ENCODE measurements around the gene UQCC3.
"Not testable (repeated sequence)": the region's sequence is repeated elsewhere in the genome, so short reads cannot be mapped to it uniquely, and the experiment has no call there.

The UQCC3 gene, protein sequence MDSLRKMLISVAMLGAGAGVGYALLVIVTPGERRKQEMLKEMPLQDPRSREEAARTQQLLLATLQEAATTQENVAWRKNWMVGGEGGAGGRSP

DNA sequence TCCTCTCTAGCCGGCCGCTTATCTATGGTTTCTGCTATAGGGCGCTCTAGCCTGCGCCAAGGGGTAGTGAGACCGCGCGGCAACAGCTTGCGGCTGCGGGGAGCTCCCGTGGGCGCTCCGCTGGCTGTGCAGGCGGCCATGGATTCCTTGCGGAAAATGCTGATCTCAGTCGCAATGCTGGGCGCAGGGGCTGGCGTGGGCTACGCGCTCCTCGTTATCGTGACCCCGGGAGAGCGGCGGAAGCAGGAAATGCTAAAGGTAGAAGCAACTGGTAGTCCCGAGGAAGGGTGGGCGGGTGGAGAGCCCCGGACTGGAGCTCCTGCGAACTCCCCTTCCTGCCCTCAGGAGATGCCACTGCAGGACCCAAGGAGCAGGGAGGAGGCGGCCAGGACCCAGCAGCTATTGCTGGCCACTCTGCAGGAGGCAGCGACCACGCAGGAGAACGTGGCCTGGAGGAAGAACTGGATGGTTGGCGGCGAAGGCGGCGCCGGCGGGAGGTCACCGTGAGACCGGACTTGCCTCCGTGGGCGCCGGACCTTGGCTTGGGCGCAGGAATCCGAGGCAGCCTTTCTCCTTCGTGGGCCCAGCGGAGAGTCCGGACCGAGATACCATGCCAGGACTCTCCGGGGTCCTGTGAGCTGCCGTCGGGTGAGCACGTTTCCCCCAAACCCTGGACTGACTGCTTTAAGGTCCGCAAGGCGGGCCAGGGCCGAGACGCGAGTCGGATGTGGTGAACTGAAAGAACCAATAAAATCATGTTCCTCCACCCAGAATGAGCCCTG lies at the start of gene UQCC3, which contains the start of gene LBHD1:
UQCC3 (plus strand) TSS at position 66 of the 782 bp plus-strand sequence; CDS start at position 139, 73 bp downstream.
LBHD1 (minus strand) TSS at position 660 of the 782 bp plus-strand sequence. CDS start 2,236 bp downstream, outside the sequence.
- DNase-seq, result peak; percentile 64 to 85

DNA sequence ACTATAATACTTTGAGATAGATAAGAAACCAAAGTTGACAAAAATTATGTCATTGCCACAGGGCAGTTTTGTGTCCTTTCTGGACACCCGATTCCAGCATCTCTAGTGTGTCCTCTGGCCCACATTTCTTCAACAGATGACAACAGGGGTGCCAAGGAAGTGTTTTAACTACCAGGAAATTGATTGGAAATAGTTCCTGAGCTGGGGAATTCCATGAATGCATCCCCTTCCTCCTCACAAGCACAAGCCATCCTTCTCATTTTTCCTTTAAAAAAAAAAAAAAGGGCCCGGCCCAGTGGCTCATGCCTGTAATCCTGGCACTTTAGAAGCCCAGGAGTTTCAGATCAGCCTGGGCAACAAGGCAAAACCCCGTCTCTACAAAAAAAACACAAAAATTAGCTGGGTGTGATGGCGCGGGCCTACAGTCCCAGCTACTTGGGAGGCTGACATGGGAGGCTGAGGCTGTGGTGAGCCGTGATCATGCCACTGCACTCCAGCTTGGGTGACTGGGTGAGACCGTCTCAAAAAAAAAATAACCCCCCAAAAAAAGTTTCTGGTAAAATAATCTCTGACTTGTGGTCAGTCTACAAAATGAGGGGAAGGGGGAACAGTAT lies 48.9 kb upstream of the UQCC3 start:
- DNase-seq, result no peak

DNA sequence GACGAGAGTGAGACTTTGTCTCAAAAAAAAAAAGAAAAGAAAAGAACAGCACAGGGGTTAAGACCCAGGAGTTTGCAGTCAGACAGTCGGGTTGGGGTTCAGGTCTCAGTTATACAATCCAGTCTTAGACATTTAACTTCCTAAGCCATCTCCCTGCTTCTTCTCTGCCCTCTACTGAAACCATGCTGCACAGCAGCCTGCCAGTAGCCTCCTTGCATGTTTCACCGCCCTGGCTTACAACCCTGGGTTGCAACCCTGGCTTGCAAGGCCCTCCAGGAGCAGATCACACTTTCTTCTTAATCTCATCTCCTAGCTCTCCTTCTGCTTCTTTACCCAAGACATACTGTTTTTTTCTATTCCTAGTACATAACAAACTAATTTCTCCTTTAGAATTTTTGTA lies 43.8 kb upstream of the UQCC3 start:
- DNase-seq, result no peak

DNA sequence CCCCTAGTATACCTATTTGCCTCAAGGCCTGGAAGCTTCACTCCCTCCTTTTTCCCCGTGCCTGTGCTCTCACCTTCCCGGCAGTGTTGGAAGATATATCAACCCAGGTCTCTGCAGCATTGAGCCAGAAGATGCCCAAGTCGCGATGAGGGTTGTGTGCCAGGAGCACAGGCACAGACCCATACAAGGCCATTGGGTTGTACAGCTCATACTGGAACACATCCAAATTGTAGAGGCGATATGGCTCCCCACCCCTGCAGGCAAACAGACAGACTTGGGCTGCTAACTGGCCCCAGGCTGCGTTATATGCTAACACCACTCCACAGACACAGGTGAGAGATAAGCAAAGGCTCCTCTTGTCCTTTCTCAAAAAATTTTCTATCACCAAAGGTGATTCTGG lies 39.0 kb upstream of the UQCC3 start:
- no peak for DNase-seq

DNA sequence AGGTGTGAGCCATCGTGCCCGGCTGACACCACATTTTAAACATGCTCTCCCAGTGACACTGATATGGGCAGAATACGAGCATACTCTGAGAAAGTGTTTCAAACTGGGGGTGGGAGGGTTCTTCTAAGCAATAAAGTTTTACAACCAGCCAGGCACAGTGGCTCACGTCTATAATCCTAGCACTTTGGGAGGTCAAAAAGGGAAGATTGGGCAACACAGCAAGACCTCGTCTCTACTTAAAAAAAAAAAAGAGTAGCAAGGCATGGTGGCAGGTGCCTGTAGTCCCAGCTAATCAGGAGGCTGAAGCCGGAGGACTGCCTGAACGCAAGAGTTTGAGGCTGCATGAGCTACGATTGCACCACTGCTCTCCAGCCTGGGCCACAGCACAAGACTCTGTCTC lies 27.3 kb upstream of the UQCC3 start:
- DNase-seq, result no peak

DNA sequence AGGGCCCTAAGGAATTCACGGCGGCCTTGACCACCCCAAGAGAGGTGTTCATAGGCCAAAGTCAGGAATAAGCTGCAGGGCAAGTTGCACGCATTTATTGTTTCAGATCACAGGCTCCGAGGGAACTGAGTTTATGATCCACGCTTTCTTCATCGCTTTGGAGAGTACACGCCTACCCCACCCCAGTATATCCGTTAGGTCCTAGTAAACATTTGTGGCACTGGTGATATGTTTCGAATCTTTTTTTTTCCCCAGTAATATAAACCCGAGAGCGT lies 25.9 kb upstream of the UQCC3 start:
- DNase-seq, result no peak

DNA sequence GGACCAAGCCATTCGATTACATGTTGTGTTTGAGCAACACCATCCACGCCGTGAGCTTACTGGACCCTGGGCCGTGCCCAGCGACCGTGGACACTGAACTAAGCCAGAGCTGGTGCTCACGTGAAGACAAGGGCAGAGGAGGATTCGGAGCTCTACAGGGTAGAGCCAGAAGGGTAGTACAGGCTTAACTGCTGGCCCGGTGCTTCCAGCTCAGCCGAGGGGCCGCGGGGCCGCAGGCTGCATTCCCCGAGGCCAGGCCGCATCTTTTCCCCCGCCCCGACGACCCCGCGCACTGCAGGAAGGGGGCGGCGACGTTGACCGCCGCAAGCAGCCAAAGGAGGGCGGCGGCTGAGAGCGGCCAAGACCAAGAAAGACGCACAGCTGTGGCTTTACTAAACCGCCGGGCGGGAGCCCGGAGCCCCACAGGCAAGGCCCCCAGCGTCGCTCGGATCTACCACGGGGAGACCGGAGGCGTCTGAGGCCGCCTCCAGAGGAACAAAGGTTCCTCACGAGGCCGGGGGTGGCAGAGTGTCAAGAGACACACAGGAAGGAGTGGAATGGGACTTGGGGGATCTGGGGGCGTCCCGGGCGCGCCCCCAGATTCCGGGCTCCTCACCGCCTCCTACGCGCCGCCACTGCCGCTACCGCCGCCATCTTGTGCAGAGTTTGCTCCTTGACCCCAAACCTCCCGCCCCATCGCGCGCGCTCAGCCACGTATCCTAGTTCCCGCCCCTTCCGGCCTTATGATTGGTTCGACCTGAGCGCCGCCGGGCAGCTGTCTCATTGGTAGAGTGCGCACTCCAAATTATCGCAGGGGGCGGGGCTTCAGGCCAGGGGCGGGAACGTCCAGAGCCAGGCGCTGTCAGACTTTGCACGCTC lies 25.3 kb upstream of the UQCC3 start, which contains the start of gene GANAB:
GANAB (minus strand) TSS at position 668 of the 879 bp plus-strand sequence; CDS start at position 654, 14 bp downstream.
- DNase-seq, result peak; percentile 92 to 96

DNA sequence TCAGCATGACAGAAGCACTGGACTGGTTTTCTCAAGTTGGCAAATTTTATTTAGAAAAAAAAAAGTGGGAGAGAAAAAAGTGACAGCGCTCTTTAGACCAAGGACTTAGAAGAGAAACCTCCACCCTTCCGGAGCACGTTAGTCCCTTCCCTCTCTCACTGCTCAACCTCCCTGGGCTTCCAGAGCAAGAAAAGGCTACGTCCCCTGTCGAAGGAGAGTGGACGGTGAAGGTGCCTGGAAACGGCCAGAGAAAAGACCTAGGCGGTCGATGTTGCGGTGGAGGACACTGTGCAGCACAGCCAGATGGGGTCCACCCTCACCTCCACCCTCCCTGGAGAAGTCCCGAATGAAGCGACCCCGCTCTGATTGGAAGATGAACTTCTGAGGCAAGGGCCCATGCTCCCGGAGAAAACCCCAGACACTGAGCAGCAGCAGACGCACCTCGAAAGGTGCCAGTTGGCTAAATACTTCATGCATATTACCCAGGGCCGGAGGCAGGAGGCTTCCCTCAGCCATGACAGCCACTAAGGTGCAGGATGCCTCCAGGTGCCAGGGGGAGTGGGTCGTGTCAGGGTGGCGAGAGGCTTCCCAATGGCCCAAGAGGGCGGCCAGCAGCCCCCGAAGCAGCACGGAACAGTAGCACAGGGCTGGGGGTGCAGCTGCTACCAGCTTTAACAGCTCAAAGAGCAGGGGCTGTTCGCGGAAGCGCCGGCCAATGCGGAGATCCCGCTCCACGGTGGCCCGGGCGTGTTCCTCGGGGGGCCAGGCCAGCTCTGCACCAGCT lies 24.5 kb upstream of the UQCC3 start:
- DNase-seq, result no peak

DNA sequence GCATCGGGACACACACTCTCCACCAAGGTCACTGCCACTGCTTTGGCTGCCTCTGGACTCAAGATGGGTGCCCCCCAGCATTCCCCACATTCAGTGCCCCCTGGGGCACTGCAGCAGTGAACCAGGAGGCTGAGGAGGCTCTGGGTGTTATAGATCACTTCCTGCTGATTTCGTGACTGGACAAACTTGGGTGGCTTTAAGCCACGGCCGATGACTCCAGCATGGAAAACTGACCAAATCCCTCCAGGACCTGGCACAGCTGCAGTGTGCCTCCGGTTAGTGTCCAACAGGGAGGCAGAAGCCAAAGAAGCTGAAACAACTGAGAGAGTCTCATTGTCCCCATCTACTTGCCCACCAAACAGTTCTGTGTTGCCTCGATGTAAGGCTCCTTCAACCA lies 23.9 kb upstream of the UQCC3 start:
- DNase-seq, result no peak

DNA sequence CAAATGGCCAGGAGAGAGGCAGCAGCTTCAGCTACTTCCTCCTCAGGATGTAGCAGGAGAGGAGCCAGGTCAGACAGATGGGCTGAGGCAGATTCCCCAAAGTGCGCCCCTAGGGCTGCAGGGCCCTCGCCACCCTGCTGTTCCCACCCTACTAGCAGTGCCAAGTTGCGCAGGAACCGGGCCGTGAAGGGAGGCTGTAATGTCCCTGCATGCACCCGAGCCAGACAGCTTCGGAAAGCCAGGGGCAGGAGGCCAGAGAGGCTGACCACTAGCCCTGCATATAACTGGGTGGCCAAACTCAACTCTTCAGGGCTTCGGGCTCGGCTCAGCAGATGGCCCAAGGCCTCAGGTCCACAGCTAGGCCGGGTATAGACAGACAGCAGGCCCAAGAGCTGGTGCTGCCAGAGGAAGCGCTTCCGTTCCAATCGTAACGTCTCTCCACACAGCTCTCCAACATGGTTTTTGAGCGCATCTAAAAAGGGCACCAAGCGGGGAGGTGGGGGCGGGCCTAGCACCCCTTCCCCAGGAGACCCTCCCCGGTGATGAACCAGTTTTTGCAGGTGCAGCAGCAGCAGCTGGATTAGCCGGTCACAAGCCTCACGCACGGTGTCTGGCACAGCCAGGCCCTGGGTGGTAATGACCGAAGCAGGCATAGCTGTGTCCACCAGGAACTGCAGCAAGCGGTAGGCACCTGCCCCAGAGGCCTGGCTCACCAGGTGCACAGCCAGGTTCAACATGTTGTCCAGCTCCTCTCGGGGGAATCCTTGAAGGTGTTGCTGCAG lies 23.1 kb upstream of the UQCC3 start:
- DNase-seq, result no peak

DNA sequence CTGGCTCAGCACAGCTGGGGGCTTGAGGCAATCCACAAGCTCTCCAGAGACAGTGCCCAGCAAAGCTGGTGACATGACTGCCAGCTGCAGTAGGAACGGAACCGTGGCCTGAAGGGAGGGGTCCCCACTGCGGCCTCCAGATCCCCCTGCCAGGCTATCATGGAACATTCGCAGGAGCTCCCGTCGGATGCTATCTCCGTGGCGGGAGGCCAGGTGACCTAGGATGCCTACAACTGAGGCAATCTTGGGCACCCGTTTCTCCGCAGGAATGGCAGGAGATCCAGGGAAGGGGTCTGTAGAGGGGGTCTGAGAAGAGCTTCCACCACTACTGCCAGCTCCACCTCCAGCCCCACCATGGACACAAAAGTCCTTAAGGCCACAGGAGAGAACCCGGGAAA lies 22.5 kb upstream of the UQCC3 start:
- no peak for DNase-seq

DNA sequence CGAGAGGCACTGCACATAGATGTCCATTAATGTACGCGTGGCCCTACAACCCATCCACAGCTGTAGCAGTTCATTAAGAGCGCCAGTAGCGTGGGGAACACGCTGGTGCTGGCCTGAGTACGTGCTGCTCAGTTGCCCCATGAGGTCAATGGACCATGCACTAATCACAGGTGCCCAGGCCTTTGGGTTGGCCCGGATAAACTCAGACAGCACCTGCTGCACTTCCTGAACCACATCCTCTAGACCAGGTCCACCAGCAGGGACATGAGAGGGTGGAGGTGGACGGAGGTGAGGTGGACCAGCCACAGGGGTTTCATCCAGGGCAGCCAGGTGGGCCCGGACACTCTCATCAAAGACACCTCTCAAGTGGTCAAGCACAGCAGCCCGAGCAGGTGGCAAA lies 22.0 kb upstream of the UQCC3 start:
- no peak for DNase-seq

DNA sequence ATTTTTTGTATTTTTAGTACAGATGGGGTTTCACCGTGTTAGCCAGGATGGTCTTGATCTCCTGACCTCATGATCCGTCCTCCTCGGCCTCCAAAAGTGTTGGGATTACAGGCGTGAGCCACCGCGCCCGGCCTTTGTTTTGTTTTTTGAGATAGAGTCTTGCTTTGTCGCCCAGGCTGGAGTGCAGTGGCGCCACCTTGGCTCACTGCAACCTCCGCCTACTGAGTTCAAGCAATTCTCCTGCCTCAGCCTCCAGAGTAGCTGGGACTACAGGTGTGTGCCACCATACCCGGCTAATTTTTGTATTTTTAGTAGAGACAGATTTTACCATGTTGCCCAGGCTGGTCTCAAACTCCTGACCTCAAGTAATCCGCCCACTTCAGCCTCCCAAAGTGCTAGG lies 21.2 kb upstream of the UQCC3 start:
- DNase-seq, result not testable (repeated sequence)

DNA sequence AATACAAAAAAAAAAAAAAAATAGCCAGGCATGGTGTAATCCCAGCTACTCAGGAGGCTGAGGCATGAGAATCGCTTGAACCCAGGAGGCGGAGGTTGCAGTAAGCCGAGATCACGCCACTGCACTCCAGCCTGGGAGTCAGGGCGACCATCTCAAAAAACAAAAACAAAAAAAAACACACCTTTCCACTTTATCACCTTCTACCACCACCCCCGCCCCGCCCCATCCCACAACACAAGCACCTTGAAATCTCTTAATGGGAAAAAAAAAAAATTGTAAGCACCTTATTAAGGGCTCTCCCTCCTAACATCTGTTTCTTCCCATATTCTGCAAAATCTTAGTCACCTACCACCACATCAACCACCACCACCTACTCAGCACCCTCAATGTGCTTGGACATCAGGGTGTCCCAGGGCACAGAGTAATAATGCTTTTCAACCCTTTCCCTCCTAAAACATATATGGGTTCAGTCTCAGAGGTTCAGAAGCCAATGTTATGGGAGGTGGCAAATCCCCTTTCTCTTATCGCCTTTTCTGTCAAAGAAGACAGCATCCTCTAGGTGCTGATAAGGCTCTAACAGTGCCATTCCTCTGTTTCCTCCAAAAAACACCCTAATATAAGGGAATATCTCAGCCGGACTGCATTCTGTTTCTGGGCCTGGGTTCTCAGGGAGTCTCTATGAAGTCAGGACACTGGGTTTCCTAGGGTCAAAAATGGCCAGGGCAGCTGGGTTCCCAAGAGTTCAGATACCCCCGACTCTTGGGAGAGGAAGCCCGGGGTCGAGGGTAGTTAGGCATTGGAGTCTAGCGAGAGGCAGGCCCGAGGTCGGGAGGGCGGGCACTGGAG lies 19.1 kb upstream of the UQCC3 start:
- no peak for DNase-seq

DNA sequence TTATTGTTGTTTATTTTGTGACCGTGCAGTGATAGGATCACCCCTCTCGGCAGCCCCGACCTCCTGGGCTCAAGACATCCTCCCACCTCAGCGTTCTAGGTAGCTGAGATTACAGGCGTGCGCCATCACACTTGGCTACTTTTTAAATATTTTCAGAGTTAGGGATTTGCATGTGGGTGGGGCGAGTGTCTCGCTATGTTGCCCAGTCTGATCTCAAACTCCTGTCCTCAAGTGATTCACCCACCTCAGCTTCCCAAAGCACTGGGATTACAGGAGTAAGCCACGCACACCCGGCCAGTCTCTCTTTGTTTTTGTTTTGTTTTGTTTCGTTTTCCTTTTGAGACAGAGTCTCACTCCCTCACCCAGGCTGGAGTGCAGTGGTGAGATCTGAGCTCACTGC lies 17.2 kb upstream of the UQCC3 start:
- no peak for DNase-seq

DNA sequence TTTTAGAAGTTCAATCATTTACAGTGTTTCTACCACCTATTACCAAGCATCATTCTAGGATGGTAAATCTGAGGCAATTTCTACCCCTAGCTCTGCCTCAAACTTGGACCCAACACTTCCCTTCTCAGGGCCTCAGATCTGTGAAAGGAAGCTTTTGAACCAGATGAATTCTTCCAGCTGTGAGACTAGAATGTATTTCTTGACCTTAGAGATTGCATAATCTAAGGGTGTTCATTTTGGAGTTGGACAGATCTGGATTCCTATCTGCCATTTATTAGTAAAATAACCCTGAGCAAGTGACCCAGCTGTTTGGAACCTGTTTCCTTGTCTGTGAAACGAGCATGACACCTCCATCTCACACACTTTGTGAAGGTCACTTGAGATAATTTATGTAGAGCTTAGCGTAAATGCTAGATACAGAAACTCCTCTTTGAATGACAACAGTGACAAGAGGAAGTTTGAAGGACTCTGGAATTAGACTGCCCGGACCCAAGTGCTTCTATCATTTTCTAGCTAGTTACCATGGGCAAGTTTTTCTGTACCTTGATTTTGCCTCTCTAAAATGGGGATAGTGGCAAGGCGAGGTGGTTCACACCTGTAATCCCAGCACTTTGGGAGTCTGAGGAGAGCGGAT lies 14.6 kb upstream of the UQCC3 start:
- no peak for DNase-seq

DNA sequence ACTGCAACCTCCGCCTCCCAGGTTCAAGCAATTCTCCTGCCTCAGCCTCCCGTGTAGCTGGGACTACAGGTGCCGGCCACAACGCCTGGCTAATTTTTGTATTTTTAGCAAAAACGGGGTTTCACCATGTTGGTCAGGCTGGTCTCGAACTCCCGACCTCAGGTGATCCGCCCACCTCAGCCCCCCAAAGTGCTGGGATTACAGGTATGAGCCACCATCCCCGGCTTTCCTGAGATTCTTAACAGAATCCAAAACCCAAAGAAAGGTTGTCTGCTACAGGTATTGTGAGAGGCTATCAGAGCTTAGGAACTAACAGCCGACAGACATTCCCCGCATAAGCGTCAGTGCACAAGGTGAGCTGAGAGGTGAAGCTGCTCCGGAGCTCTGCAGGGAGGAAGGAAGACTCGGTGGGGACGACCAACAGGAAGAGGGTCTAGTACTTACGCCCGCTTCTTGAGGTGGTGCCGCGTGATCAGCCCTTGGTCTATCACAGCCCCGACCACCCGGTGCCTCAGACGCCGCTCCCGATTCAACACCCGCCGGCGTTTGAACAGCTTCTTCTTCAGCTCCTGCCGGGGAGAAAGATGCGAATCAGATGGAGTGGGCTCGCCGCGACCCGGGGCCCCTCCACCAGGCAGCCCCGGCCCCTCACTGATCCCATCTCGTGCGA lies 6.9 kb upstream of the UQCC3 start:
- peak; percentile 33 to 68 for DNase-seq

DNA sequence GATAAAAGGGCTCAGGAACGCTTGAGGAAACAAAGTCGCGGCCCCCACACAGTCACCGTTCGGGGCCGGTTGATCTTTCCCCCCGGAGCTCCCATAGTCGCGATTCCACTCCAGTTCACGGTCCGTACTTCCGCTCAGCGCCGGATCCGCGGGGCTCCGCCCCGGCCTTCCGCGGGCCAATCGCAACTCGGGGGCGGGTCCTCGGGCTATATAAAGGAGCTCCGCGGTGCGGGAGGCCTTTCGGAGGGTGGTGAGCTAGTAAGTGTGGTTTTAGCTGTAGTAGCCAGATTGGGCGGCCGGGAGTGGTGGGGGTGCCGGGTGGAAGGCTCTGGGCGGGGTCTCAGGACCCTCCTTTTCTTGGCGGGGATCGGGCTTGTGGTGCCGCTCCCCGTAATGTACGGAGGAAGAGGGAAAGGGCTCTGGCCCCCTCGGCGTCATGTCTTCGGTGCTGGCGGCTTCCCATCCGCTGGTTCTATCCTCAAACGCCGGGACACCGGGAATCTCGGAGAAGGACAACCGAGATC lies 6.3 kb upstream of the UQCC3 start, which contains the start of the genes C11orf98 and CSKMT:
C11orf98 (minus strand) TSS at position 136 of the 524 bp plus-strand sequence; CDS start at position 95, 41 bp downstream.
CSKMT (plus strand) TSS at position 238 of the 524 bp plus-strand sequence. CDS start 568 bp downstream, outside the sequence.
- DNase-seq, result peak; percentile 75 to 91
